NCI-H2196 (cell line): ENCODE data around the gene GGCX.
"Not testable (repeated sequence)": the region's sequence is repeated elsewhere in the genome, so short reads cannot be mapped to it uniquely, and the experiment has no call there.

Experiments used
- DNase-seq: peaks from one replicate; lab custom pipeline; 2025; ENCODE audit not compliant: unreplicated experiment; lab: John Stamatoyannopoulos, UW

Gene GGCX

DNA sequence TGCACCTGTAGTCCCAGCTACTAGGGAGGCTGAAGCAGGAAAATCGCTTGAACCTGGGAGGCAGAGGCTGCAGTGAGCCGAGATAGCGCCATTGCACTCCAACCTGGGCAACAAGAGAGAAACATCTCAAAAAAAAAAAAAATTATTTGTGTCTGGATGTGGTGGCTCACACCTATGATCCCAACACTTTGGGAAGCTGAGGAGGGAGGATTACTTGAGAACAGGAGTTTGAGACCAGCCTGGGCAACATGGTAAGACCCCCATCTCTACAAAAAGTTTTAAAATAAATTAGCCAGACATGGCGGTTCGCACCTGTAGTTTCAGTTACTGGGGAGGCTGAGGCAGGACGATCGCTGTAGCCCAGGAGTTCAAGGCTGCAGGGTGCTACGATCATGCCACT, 14.4 kb upstream of the GGCX start:
- DNase-seq: no peak

DNA sequence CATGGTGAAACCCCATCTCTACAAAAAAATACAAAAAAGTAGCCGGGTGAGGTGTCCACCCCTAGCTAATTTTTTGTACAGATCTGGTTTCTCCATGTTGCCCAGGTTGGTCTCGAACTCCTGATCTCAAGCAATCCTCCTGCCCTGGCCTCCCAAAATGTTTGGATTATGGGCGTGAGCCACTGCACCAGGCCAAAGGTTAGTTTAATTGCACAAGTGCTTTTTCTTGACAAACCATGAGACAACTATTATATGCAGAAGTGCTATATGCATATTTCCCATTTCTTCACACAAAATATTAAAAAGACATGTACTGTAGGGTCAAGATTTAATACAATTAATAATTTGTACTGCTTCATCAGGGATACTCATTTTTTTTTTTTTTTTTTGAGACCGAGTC, 5.0 kb upstream of the GGCX start:
- no peak for DNase-seq

DNA sequence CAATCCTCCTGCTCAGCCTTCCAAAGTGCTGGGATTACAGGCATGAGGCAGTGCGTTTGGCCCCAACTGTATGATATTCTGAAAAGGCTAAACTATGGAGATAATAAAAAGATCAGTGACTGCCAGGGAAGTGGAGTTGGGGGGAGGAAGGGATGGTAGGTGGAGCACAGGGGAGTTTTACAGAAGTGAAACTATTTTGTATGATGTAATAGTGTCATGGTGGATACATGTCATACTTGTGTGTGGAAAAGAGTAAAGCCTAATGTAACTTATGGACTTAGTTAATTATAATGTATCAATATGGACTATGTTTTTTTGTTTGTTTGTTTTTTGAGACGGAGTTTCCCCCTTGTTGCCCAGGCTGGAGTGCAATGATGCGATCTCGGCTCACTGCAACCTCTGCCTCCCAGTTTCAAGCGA, 2.9 kb upstream of the GGCX start:
- DNase-seq: no peak

DNA sequence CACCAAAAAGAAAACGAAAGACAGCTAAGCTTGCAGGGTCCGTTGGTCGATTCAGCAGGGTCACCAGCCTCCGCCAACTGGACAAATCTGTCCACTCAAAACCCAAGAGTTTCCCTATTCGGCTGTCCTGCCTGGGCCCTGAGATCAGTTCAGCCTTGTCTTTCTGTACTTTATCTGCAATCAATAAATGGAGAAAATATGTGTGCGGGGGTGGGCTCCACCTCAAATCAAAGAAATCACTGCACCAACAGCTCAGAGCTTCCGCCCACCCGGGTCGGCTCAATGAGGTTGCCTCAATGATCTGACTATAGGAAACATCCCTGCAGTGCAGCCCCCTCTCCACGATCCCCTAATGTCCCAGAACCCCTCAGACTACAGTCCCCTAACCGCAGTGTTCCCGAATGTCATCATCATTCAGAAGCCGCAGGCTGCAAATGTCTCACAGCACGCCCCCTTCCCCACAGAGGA, 447 bp downstream of the GGCX start:
- no peak for DNase-seq

DNA sequence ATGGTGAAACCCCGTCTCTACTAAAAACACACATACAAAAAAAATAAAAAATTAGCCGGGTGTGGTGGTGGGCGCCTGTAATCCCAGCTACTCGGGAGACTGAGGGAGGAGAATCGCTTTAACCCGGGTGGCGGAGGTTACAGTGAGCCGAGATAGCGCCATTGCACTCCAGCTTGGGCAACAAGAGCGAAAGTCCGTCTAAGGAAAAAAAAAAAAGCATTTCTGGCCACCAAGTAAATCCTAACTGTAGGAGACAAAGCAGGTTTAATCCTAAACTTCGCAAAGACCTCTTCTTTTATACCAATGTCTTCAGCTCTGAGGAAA, 928 bp downstream of the GGCX start:
- not testable (repeated sequence) for DNase-seq

DNA sequence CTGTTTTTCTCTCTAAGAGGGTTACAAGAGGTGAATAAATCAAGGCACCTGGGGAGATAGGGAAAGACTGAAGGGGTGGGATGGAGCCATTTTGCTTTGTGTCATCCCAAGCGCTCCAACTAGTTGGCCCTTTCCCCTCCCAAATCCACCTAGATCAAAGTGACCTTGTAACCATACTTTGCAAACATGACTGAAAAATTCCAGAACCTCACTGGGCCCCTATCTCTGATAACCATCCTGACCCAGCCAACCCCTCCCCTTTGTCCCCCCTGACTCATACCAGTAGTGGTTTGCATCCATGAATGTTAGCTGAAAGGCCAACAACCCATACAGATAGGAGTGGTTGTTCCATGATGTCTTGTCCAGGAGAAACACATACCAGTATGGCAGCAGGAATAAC, 3.1 kb downstream of the GGCX start:
- DNase-seq: no peak

- no peak for DNase-seq
Observed at GRCh38 chr2:85557130-85557529, 4.2 kb downstream of the GGCX start.

GRCh38 chr2:85554980-85555612, 6.2 kb downstream of the GGCX start:
- no peak for DNase-seq

- DNase-seq: no peak
Observed at GRCh38 chr2:85553184-85553583, 8.1 kb downstream of the GGCX start.

DNA sequence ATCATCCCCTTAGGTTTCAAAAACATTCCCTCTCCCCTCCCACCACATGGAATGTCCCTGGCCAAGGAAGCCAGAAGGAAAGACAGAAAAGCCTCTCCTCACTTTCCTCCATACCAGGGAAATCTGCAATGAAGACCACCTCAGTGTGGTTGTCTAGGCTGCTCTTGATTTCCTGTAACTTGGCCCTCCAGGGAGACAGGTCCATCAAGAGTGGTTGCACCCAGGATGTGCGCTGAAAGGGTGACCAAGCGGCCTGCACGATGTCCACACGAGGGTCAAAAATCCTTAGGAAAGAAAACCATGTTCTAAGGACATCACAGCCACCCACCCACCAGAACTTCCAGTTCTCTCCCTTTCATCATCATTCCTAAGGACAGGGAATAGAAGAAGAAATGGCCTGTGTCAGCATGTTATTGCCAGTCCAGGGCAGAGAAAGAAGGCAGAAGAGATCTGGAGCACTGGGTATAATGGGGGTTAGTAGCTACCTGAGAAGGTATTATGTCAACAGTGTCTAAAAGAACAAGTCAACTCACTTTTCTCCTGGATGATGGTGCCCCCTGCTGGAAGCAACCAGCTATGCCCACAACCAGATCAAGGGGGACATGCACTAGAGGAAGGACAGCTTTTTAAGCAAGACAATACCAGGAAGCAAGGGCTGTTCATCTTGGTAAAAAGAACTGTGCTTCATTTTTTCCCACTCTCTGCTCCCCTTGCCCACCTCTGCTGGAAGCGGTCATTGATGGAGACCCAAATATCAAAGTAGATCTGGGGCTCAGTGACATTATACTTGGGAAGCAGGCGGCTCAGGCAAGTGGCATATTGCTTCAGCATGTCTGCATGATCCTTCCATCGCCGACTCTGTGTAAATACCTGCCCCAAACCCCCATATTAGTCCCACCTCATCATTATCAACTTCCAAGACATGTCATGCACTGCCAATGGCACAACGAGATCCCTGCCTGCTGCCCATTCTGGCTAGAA, 9.3 kb downstream of the GGCX start:
- DNase-seq: peak; percentile 58

DNA sequence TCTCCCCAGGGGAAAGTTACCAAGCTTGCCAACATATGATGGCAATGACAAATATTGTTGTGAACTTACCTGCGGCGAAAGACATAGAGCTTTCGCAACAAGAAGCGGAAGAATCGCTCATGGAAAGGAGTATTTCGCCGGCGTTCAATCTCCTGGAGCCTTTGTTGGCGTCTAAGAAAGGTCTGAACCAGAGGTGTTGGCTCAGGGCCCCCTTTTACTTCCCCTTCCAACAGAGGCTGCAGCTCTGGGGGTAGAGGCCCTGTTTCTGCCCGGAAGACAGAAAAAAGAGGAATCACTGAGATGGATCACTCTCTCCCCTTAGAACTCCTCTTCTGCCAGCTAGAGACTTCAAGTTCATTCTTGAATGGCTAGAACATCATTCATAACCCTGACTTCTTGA, 10.8 kb downstream of the GGCX start:
- DNase-seq: no peak

DNA sequence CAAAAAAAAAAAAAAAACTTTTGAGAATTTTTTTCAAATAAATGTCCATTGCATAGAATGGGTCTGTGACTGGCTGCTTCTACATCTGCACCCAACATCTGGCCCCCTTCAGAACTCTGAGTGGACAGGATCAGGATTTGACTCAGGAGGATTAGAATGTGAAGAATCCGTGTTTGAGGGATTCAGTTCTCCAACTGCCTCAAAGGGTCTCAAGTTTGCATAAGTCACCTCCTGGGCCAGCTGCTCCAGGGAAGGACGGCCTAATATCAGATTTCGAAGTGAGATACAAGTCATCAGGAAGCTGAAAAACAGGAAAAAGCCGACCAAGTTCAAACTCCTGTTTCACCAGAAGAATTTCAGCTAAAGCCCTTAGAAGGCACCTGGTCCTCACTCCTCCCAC, 11.5 kb downstream of the GGCX start:
- DNase-seq: no peak

DNA sequence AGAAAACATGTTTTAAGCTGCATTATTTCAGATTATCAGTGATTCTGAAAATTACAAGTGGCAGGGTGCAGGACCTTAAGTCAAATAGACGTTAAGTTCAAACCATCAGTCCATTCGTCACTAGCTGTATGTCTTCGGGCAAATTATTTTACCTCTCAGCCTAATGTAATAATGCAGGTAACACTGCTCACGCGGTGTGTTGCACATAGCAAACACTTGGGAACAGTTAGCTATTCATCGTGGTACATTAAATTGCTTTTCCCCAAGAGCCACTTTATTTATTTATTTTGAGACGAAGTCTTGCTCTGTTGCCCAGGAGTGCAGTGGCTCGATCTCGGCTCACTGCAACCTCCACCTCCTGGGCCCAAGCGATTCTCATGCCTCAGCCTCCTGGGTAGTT, 12.2 kb downstream of the GGCX start:
- no peak for DNase-seq

GRCh38 chr2:85548608-85548900, 12.7 kb downstream of the GGCX start:
- no peak for DNase-seq

DNA sequence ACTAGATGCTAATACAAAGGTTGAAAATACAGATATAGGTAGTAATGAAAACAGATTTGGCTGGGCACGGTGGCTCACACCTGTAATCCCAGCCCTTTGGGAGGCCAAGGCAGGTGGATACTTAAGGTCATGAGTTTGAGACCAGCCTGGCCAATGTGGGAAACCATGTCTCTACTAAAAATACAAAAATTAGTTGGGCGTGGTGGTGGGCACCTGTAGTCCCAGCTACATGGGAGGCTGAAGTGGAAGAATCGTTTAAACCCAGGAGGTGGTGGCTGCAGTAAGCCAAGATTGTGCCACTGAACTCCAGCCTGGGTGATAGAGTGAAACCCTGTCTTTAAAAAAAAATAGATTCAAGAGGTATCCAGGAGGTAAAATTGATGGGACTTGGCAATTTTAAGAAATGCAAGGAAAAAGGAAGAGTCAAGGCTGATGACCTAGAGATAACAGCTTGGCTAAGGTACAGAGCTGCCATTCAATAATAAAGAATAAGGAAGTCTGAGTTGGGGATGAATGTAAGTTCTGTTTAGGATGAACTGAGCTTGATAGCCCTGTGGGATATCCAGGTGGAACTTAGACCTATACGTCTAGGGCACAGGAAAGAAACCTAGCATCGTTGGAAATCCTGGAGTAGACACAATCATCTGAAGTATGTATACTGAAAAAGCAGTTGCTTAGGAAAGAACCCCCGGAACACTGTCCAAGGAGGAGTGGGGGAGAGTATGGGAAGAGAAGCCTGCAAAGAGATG, 13.3 kb downstream of the GGCX start:
- DNase-seq: no peak

DNA sequence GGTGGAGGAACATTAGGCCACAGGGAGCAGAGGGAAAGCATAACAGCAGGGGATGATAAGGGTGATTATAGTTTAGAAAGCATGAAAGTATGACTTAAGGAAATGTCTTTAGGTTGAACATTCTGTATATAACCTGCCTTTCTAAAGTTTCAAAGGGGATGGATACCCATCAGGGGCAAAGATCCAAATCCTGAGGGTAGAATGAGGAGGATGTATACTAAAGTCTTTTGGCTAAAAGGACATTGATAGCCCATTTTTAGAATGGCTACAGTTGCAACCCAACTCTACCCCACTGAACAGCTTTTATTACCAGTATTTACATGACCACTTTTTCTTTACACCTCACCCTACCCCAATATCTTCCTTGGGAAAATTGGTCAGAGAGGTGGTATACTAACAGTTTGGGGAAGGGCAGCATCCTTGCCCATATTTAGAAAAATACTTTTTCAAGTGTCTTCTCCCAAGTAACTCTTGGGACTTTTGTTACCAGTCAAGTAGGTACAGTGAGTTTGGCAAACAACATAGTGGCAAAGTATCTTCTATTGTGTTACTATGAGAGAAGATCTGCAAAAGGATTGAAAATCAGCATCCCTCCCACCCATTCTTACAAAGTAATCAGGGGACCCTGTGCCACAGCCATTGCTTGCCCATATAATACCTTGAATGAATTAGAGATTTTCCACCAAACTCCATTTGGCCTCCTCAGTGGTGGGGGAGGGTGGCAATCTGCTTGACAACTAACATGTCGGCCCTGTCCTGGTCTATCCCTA, 14.0 kb downstream of the GGCX start:
- no peak for DNase-seq

DNA sequence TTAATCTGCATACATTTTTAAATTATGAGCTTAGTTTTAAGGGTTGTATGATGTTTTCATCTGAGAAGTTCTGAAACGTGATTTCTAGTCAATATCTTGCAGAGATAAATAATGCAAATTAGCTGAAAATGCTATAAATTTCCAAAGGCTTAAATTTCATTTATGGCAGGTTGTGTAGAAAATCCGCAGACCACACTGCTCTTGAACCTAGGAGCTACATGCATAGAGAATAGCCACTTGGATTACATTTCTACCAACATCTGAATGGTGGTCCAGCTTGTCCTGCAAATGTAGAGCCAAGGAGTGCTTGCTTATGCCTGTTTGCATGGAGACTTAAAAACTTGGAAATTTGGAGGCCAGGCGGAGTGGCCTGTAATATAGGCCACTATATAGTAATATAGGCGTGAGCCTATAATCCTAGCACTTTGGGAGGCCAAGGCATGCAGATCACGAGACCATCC, 15.5 kb downstream of the GGCX start:
- no peak for DNase-seq

- DNase-seq: not testable (repeated sequence)
Observed at GRCh38 chr2:85544915-85545779, 16.1 kb downstream of the GGCX start.

- DNase-seq: not testable (repeated sequence)
Observed at GRCh38 chr2:85544254-85544691, 17.0 kb downstream of the GGCX start.

DNA sequence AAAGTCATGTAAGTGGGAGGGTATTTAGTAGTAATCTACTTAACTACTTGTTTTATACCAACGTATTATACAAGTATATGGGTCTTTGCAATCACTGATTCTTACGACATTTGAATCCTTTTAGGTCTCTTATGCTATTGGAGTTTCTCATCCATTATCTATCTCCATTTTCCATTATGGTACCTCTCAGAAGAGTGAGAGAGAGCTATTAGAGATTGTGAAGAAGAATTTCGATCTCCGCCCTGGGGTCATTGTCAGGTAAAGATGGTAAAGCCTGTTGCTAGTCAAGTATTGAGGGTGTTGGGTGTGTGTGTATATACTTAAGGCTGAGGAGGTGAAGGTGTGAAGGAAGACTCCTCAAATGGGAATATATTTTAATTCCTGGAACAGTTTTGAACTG, 18.5 kb downstream of the GGCX start:
- DNase-seq: no peak
